ENCODE measurements around the gene PMPCB. TPM values are rescaled to one million over a fixed set of nuclear protein-coding genes. Genes with fewer than 3 reads are reported as not detected.

The PMPCB gene
- total RNA-seq, 4 donors from 2014 or later = 34.7 to 65.0 (median 46.3) TPM

GRCh38 chr7:103325744-103326143 is 28.5 kb downstream of the PMPCB start:
- Histone ChIP-seq H3K4me3 (no peak overlapping the region), H3K4me1 (no peaks in the 10 kb centered on the region), H3K36me3 (peaks cover 4 to 92% (median 15%) of the 10 kb centered on the region in 3 donors), H3K27ac (no peak overlapping the region), H3K9me3 (no peaks in the 10 kb centered on the region), H3K27me3 (no peaks in the 10 kb centered on the region)
- TF ChIP-seq CTCF (IDR thresholded peaks at IDR 0.05) = no peak
- no peak for TF ChIP-seq POLR2A (IDR thresholded peaks at IDR 0.05)
- no peak for DNase-seq
- WGBS, 2 donors = 72 to 77% methylated on average over 8 of the region's 8 CpGs
- intact Hi-C loops (cut with DNase I) = no loop called here

- no peaks in the 10 kb centered on the region for H3K27me3 ChIP-seq
- DNase-seq = no peak
- WGBS, 2 donors = 83 to 84% methylated on average over 2 of the region's 2 CpGs
- H3K4me3 ChIP-seq = no peak overlapping the region
- no peak for TF ChIP-seq CTCF (IDR thresholded peaks at IDR 0.05)
- TF ChIP-seq POLR2A (IDR thresholded peaks at IDR 0.05) = no peak
- peaks cover 0 to 9% (median 0%) of the 10 kb centered on the region in 3 donors for H3K4me1 ChIP-seq
- no peak overlapping the region for H3K27ac ChIP-seq
- H3K9me3 ChIP-seq = no peaks in the 10 kb centered on the region
- H3K36me3 ChIP-seq = peaks cover 10 to 98% (median 13%) of the 10 kb centered on the region in 3 donors
- intact Hi-C loops (cut with DNase I) = no loop called here
Measured at GRCh38 chr7:103336761-103337160, 39.5 kb downstream of the PMPCB start.

- H3K27me3 ChIP-seq = no peaks in the 10 kb centered on the region
- intact Hi-C loops (cut with DNase I) = no loop called here
- H3K9me3 ChIP-seq = no peaks in the 10 kb centered on the region
- no peak overlapping the region for H3K27ac ChIP-seq
- DNase-seq = no peak
- WGBS, 2 donors = 87 to 89% methylated on average over 2 of the region's 2 CpGs
- peaks cover 6 to 27% (median 13%) of the 10 kb centered on the region in 3 donors for H3K4me1 ChIP-seq
- no peak overlapping the region for H3K4me3 ChIP-seq
- no peak for TF ChIP-seq CTCF (IDR thresholded peaks at IDR 0.05)
- TF ChIP-seq POLR2A (IDR thresholded peaks at IDR 0.05) = no peak
- H3K36me3 ChIP-seq = peaks cover 10 to 81% (median 13%) of the 10 kb centered on the region in 3 donors
Measured at GRCh38 chr7:103338864-103339263, 41.6 kb downstream of the PMPCB start.

- H3K4me1 ChIP-seq = peaks cover 6 to 40% (median 13%) of the 10 kb centered on the region in 3 donors
- H3K36me3 ChIP-seq = peaks cover 10 to 55% (median 13%) of the 10 kb centered on the region in 3 donors
- no peaks in the 10 kb centered on the region for H3K9me3 ChIP-seq
- WGBS, 2 donors = 72 to 75% methylated on average over 2 of the region's 2 CpGs
- intact Hi-C loops (cut with DNase I) = no loop called here
- no peak overlapping the region for H3K4me3 ChIP-seq
- no peak overlapping the region for H3K27ac ChIP-seq
- no peak for TF ChIP-seq POLR2A (IDR thresholded peaks at IDR 0.05)
- no peak for TF ChIP-seq CTCF (IDR thresholded peaks at IDR 0.05)
- DNase-seq = no peak
- H3K27me3 ChIP-seq = no peaks in the 10 kb centered on the region
Measured at GRCh38 chr7:103341466-103341865, 44.2 kb downstream of the PMPCB start.

GRCh38 chr7:103343332-103343731 is 46.1 kb downstream of the PMPCB start:
- H3K4me1 ChIP-seq = peaks cover 8 to 52% (median 18%) of the 10 kb centered on the region in 3 donors
- no peak for DNase-seq
- H3K27me3 ChIP-seq = no peaks in the 10 kb centered on the region
- H3K27ac ChIP-seq = peak overlapping the region in 2 of 4 donors; percentile 90 to 92
- TF ChIP-seq CTCF (IDR thresholded peaks at IDR 0.05) = no peak
- TF ChIP-seq POLR2A (IDR thresholded peaks at IDR 0.05) = no peak
- intact Hi-C loops (cut with DNase I) = no loop called here
- H3K9me3 ChIP-seq = no peaks in the 10 kb centered on the region
- peak overlapping the region; percentile 79 to 98 (median 90) for H3K4me3 ChIP-seq
- peaks cover 3 to 37% (median 7%) of the 10 kb centered on the region in 3 donors for H3K36me3 ChIP-seq

All from esophagus squamous epithelium (tissue), 5 donors.